ENCODE measurements around the gene MBOAT7.
"Not testable (repeated sequence)": the region's sequence is repeated elsewhere in the genome, so short reads cannot be mapped to it uniquely, and the experiment has no call there.

MBOAT7 gene

DNA sequence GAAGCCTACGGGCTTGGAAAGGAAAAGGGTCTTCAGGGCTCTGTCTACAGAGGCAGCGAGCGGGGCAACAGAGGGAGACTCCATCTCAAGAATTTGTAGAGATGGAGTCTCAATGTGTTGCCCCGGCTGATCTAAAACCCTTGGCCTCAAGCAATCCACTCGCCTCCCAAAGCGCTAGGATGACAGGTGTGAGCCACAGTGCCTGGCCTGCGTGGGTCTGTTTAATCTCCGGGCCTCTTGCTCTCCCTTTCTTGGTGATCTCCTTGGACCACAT lies 19.3 kb upstream of the MBOAT7 start:
- no peak for DNase-seq

DNA sequence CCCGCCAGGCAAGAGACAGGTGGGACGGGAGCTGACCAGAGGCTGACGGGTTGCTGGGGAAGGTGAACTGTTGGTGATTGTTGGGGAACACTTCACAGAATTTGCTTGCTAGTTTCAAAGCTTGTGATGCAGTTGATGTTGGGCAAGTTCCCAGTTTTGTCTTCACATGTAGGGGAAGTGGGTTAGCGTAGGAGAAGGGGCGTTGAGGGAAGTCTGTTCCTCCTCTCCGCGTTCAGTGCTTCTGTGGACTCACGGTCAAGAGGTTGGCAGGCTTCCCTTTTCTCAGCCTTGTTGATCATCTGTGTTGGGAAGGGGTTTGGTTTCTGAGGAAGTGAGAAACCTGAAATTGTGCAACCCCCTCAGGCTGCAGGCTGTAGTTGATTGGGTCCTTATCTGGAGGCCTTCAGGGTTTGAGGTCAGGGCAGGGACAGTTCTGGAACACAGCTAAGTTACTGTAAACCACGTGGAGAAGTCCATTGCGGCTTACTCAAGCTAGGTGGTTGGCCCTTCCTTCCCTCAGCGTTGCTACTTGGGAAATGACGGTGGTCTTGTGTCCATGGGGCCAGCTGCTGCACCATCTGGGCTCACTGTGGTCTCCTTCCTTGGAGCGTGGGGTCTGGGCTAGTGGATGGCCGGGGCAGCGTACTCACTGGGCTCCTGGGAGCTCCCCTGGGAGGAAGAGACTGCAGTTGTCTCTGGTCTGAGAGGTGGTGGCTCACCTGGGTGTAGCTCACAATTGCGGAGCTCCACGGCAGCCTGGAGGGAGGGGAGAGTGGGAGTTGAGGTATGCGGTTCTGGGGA lies 18.8 kb upstream of the MBOAT7 start:
- peak; percentile 59 for DNase-seq

DNA sequence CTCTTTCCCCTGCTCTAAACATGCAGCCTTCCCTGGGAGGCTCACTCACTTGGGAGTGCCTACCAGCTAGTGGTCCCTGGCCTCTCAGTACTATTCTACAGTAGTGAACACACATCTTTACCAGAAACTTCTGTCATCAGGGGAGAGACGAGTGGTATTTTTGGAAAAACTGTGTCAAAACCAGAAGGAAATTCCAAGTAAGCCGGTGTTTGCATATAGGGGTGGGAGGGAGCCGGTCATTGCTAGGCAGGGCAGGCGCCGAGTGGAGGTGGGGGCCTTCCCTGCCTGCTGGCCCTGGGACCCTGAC lies 18.2 kb upstream of the MBOAT7 start:
- DNase-seq: no peak

DNA sequence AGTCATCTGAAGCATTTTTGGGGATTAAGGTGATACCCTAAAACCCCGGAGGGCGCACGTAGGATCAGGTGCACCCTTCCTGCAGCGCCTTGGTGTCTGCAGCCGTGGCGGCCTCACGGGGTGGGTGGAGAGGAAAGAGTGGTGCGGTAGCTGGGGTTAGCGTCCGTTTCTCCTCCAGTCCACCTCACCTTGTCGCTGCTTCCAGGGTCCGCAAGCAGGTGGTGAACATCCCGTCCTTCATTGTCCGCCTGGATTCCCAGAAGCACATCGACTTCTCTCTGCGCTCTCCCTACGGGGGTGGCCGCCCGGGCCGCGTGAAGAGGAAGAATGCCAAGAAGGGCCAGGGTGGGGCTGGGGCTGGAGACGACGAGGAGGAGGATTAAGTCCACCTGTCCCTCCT lies 17.8 kb upstream of the MBOAT7 start:
- DNase-seq: not testable (repeated sequence)

DNA sequence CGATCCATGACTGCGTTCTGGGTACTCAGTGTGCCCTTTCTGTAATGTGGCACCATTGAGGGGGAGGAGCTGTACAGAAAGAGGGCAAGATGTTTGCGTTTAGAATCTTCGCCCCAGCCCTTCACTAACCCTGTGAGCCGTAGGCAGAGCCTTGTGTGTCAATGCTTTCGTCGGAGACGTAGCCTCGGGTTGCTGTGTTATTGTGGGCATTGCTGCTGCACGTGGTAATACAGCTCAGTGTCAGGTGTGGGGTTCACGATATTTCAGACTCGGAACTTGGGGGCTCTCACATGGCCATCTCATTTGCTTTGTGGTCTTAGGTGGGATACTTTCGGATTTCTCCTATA lies 17.4 kb upstream of the MBOAT7 start:
- no peak for DNase-seq

DNA sequence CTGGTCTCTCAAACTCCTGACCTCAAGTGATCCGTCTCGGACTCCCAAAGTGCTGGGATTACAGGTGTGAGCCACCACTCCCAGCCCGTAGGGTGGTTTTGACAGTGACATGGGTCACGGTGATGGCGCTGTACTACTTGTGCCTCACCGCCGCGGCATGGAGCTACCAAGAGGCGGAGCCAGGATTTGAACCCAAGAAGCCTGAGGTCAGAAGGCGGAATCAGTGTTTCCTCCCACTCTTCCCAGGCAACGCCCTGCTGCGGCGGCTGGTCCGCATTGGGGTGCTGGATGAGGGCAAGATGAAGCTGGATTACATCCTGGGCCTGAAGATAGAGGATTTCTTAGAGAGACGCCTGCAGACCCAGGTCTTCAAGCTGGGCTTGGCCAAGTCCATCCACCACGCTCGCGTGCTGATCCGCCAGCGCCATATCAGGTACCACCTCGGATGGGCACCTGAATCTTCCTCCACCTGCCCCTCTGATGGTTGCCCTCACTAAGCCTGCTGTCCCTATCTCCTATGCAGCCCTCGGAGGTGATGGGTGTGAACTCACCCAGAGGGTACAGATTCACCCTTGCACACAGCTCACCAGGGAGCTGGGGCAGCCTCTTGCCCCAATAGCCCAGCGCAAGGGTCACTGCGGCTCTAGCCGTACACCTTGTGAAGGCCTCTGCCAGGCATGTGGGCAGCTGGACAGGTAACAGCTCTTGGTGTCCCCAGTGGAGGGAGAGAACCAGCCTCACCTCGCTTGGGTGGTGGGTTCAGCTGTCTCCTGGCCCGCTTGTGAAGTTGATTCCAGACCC lies 16.9 kb upstream of the MBOAT7 start:
- no peak for DNase-seq

DNA sequence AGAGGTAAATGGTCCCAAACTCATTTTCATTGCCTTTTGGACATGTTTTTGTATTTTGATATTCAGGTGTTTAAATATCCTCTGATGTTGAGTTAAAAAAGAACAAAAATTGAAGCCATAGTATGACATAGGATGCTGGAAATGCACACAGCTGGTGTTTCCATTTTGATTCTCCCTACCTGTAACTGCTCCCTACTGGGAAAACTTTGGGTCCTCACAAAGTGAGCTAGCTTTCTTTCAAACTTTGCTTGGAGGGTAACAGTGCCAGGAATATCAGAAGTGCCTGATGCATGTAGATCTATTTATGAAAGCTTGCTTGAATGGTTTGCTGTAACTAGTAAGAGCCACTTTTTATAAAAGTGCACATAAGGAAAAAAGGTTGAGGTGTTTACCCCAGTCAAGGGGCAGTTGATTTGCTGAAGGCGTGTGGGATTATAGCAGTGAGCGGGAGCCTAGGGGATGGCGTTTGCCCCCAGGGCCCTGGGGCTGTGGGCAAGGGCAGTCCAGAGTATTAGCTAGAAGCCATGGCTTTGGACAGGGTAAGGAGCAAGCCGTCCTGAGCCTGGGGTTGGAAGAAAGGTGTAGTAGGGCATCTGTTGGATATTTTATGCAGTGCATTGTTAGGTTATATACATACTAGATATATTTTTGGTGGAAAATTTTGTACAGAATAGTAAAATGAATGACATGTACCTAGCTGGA lies 15.5 kb upstream of the MBOAT7 start:
- DNase-seq: no peak

DNA sequence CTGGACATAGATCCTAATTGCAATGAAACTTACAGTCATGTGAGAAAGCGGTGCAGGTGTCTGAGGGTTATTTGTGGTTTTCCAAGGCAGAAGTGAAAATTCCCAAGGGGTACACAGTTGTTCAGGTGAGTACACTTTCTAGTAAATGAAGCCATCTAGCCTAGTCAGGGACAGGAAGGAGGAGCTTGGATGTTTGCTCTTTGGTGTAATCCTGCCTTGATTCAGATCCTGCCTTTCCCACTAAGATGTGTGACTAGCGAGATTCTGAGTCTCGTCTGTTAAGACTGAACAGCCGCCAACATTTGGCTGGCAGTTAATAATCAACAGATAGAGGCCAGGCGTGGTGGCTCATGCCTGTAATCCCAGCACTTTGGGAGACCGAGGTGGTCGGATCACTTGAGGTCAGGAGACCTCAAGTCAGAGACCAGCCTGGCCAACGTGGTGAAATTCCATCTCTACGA lies 13.8 kb upstream of the MBOAT7 start:
- DNase-seq: no peak

DNA sequence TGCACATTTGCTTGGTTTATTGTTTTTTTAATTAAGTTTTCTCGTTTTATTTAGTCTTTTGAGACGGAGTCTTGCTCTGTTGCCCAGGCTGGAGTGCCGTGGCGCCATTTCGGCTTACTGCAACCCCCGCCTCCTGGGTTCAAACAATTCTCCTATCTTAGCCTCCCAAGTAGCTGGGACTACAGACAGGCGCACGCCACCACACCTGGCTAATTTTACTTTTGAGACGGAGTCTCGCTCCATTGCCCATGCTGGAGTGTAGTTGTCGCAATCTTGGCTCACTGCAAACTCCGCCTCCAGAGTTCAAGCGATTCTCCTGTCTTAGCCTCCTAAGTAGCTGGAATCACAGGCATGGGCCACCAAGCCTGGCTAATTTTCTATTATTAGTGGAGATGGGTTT lies 12.6 kb upstream of the MBOAT7 start:
- DNase-seq: no peak

DNA sequence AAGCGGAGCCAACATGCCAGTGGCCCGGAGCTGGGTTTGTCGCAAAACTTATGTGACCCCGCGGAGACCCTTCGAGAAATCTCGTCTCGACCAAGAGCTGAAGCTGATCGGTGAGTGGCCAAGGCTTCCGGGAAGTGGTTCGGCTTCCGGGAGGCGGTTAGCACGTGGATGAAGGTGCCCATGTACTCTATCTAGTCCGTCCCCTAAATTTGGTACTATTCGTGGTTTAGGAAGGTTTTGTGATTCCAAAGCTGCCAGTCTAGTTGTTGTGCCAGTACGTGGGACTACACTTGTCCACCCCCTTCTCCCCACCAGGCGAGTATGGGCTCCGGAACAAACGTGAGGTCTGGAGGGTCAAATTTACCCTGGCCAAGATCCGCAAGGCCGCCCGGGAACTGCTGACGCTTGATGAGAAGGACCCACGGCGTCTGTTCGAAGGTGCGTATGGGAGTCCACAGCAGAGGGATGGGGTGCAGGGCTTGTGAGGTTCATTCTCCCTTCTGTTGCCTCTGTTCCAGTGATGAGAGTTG lies 11.9 kb upstream of the MBOAT7 start:
- DNase-seq: no peak

DNA sequence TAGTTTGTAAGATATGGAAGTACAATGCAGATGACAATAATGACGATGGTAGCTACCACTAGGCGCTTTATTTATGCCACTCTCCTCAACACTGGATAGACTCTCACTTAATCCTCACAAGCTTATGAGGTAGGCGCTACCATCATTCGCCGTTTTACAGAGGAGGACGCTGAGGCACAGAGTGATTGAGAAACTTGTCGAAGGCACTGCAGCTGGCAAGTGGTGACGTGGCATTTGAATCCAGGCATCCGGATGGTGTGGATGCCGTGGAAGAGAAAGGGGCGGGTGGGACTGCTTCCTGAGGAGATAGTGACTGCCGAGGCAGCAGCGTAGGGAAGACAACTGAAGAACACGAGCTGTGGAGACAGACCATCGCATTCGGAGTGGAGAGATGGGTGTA lies 10.0 kb upstream of the MBOAT7 start:
- DNase-seq: no peak

DNA sequence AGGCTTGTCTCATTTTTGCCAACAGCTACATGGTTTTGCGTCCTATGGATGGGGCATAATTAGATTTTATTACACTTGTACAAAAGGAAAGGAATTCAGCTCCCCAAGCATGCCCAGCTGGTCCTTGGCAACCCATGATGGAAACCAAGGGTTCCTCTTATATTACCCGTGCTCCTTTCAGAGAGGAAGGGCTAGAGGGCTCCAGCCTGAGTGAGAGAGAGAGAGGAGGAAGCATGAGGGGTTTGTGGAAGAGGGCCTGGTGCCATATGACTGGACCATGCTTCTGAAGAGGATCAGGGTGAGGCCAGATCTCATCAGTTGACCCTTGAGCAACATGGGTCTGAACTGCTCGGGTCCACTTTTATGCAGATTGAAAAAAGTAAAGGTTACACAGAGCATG lies 7.7 kb upstream of the MBOAT7 start:
- DNase-seq: no peak

DNA sequence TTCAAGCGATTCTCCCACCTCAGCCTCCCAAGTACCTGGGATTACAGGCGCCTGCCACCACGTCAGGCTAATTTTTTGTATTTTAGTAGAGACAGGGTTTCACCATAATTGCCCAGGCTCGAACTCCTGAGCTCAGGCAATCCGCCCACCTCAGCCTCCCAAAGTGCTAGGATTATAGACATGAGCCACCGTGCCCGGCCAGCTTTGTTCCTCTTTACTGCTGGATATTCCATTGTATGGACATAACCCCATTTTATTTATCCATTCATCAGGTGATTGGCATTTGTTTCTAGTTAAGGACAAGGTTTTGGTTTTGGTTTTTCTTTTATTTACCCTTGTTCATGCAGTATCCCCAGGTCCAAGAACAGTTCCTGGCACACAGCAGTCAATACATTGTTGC lies 7.2 kb upstream of the MBOAT7 start:
- DNase-seq: no peak

DNA sequence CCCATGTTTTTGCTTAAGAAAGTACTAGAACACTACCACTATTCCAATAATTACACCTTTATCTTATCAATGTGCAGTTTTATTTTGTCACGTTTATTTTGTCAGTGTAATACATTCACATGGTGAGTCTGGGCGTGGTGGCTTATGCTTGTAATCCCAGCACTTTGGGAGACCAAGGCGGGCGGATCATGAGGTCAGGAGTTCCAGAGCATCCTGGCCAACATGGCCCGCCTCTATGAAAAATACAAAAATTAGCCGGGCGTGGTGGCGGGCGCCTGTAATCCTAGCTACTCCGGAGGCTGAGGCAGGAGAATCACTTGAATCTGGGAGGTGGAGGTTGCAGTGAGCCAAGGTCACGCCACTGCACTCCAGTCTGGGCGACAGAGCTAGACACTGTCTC lies 5.1 kb upstream of the MBOAT7 start:
- DNase-seq: not testable (repeated sequence)

DNA sequence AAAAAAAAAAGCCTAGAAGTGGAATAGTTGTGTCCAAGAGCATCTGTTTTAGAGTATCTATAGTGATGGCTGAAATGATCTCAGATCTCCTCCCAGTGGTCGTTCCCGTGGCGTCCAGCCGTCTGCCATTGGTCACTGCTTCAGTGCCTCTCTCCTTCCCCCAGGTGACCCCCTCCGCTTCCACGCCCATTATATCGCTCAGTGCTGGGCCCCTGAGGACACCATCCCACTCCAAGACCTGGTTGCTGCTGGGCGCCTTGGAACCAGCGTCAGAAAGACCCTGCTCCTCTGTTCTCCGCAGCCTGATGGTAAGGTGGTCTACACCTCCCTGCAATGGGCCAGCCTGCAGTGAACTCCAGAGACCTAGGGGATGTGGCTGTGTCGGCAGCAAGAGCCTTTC lies 3.6 kb upstream of the MBOAT7 start:
- DNase-seq: no peak

DNA sequence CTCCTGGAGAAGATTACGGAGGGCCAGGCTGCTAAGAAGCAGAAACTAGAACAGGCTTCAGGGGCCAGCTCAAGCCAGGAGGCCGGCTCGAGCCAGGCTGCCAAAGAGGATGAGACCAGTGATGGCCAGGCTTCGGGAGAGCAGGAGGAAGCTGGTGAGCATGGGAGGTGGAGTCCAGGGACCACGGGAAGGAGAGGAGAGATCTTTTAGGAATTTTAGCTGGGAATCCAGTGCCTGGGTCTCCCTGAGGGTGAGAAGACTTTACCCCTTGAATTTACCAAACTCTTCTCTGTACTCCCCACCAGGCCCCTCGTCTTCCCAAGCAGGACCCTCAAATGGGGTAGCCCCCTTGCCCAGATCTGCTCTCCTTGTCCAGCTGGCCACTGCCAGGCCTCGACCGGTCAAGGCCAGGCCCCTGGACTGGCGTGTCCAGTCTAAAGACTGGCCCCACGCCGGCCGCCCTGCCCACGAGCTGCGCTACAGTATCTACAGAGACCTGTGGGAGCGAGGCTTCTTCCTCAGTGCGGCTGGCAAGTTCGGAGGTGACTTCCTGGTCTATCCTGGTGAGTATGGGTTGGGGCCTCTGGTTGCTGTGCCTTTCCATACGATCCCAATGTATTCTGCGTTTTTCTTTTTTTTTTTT lies 2.6 kb upstream of the MBOAT7 start:
- no peak for DNase-seq

DNA sequence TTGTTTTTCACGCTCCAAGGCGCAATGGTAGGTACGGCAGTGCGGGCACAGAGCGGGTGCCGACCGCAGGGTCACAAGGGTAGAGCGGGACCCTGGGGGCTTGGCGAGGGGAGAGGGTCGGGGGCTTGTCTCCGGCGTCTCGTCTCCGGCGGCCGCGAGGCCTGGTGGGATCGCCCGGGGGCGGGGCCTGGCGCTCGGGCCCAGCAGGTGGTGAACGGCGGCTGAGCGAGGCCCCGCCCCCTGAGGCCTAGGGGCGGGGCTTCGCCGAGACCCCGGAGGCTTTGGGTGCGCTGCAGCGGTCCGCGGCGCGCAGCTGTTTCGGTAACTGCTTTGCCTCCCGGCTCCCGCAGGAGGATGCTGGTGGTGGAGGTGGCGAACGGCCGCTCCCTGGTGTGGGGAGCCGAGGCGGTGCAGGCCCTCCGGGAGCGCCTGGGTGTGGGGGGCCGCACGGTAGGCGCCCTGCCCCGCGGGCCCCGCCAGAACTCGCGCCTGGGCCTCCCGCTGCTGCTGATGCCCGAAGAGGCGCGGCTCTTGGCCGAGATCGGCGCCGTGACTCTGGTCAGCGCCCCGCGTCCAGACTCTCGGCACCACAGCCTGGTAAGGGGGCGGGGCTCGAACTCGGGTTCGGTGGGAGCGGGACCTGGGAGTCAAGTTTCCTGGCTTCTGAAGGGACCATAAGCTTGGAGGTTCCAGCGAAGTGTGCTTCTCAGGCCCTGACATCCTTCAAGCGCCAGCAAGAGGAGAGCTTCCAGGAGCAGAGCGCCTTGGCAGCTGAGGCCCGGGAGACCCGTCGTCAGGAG lies 1.8 kb upstream of the MBOAT7 start, which contains the start of gene TSEN34:
TSS of gene TSEN34 (plus strand) at position 298 of the 800 bp plus-strand sequence. CDS start at position 355, 57 bp downstream.
- DNase-seq: peak; percentile 91

DNA sequence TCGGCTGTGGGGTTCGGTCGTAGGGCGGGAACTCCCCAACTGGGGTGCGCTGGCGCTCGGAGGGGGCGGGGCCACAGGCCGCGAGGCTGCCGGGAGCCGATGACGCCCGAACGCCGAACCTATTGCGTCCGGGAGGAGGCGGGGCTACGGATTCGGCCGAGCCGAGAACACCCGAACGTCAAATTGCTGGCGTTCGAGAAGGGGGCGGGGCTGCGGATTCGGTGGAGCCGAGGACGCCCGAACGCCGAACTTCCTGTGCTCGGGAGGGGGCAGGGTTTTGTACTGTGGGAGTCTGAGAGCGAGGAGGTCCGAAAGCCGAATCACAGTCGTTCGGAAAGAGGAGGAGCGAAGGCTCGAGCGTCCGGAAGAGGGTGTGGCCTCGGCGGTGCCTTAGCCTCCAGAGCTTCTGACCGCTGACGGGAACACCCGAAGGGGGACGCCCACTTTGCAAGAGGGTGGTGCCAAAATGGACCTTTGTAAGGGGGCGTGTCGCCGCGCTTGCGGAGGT lies 1.2 kb upstream of the MBOAT7 start:
- peak; percentile 100 for DNase-seq

DNA sequence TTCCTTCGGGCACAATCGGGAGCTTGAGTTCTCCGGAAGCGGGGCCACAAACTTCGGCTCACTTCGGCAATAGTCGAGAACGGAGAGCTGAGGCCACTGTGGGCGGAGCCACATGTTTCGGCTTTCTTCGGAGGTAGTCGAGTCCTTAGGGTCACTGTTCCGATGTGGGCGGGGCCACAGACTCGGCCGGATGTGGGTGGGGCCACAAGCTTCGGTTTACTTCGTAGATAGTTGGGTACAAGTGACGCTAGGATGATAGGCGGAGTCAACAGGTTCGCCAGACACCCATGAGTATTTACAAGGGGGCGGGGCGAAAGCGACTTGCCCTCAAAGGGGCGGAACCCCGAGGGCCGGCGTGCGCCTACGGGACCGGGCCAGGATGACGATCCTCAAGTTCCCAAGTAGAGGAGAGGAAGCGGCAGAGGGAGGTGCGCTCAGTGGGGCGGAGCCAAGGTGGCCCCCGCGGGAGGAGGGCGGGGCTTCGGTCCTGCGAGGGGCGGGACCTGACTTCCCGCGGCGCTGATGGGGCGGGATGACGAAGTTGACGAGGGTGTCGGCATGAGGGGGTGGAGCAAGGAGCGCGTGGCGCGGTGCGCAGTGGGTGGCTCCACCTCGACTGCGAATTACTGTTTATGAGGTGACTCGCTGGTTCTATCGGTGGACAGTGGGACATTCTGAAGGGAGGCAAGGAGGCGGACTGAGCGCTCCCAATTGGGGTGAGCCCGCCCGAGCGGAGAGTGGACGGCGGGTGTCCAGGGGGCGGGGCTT lies 539 bp upstream of the MBOAT7 start:
- peak; percentile 100 for DNase-seq

DNA sequence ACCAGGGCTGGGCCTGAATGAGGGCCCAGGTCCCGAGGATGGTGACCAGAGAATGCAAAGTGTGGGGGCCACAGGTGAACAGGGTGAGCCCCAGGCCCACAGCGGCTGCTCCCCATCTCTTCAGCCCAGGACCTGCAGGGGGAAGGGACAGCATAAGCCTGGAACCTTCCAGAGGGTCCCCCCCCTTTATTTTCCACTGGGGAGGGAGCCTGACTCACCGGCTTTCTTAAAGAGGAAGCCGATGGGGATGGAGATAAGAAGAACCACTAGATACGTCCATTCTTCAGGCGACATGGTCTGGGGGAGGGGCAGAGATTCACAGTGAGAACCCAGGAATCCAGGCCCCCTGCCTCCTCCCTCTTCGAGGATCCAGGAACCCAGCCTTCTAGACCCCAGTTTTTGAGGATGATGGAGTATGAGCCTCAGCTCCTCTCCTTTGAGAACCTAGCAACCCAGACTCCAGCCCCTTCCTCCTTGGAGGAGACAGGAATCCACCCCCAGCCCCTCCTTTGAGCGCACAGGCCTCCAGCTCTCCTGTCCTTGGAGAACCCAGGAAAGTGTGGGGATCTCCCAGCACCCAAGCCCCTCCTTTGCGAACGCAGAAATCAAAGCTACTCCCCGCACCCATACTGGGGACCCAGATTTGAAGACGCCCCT lies 1.0 kb downstream of the MBOAT7 start:
- peak; percentile 63 for DNase-seq

DNA sequence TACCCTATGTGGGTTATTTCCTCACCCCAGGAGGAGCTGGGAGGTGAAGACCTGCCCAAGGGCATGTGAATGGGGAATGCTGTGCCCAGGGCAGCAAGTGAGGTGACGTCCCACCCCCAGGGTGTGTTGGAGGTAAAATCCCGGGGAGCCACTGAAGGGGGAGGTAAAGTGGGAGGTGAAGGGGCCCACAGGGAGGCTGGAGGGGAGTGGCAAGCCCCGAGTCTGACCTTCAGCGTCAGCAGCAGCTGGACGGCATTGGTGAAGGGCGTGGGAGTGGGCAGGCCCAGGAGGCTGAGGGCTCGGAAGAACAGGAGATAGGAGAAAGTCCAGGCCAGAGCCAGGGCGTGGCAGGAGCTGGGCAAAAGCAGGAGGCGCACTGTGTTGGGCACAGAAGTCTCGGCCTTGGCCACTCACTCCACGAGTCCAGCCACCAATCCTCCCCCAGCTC lies 2.4 kb downstream of the MBOAT7 start:
- no peak for DNase-seq
